Mesenchymal stem cell (in vitro differentiated cells and primary cell): ENCODE measurements around the gene NLE1.

ENCODE experiments used
- DNase-seq: peaks from one replicate; pipeline ENCODE4 v3.0.0-alpha.2; 2013
- H2AFZ ChIP-seq: one replicate; pipeline ENCODE4 v1.6.1; 2013; ENCODE audit warnings: low read depth, mild to moderate bottlenecking, control low read depth, inconsistent platforms, low read length, moderate library complexity
- H2AK5ac ChIP-seq: 2 replicates; pipeline ENCODE4 v1.6.1; 2013; ENCODE audit warnings: low read length, moderate library complexity, mild to moderate bottlenecking, inconsistent platforms; ENCODE audit not compliant: severe bottlenecking
- H2BK120ac ChIP-seq: one replicate; pipeline ENCODE4 v1.6.1; 2013; ENCODE audit warnings: low read depth, mild to moderate bottlenecking, inconsistent platforms, low read length, moderate library complexity
- H2BK12ac ChIP-seq, 2 experiments: one replicate each; pipeline ENCODE4 v1.6.1; 2013; ENCODE audit warnings: inconsistent platforms in 2 of 2, low read length in 2 of 2, mild to moderate bottlenecking in 2 of 2, moderate library complexity in 2 of 2, control low read depth in 1 of 2
- H2BK15ac ChIP-seq: one replicate; pipeline ENCODE4 v1.6.1; 2013; ENCODE audit warnings: mild to moderate bottlenecking, low read depth, inconsistent platforms; ENCODE audit not compliant: poor library complexity, severe bottlenecking
- H2BK5ac ChIP-seq: 2 replicates; pipeline ENCODE4 v1.6.1; 2013; ENCODE audit warnings: low read depth, mild to moderate bottlenecking, low read length, control low read depth, inconsistent platforms; ENCODE audit not compliant: poor library complexity, severe bottlenecking
- H3K14ac ChIP-seq, 2 experiments: one replicate each; pipeline ENCODE4 v1.6.1; 2013; ENCODE audit warnings: inconsistent platforms in 2 of 2, low read length in 2 of 2, control low read depth in 1 of 2, mild to moderate bottlenecking in 1 of 2, moderate library complexity in 1 of 2
- H3K18ac ChIP-seq, 2 experiments: one replicate each; pipeline ENCODE4 v1.6.1; 2013; ENCODE audit warnings: inconsistent platforms in 2 of 2, low read length in 2 of 2, control low read depth in 1 of 2, low read depth in 1 of 2, mild to moderate bottlenecking in 1 of 2
- H3K23ac ChIP-seq, 2 experiments: one replicate each; pipeline ENCODE4 v1.6.1; 2013; ENCODE audit warnings: inconsistent platforms in 2 of 2, low read length in 2 of 2, mild to moderate bottlenecking in 2 of 2, moderate library complexity in 2 of 2, control low read depth in 1 of 2
- H3K27ac ChIP-seq: 2 replicates; pipeline ENCODE4 v1.5.1; 2013; ENCODE audit warnings: mild to moderate bottlenecking, moderate library complexity, low read length, control low read depth, inconsistent platforms; ENCODE audit not compliant: poor library complexity, severe bottlenecking
- H3K27me3 ChIP-seq, 2 experiments: 2 replicates each; pipeline versions ENCODE4 v1.6.1 to v1.7.0; 2013; ENCODE audit warnings: low read length in 2 of 2, mild to moderate bottlenecking in 2 of 2, moderate library complexity in 2 of 2, control low read depth in 1 of 2, inconsistent platforms in 1 of 2; ENCODE audit not compliant: control insufficient read depth in 1 of 2, insufficient read depth in 1 of 2
- H3K36me3 ChIP-seq, 2 experiments: 2 replicates each; pipeline versions ENCODE4 v1.6.1 to v1.7.0; 2013; ENCODE audit warnings: low read length in 2 of 2, control low read depth in 1 of 2, inconsistent platforms in 1 of 2, low read depth in 1 of 2, mild to moderate bottlenecking in 1 of 2; ENCODE audit not compliant: insufficient read depth in 2 of 2, control insufficient read depth in 1 of 2
- H3K4ac ChIP-seq, 2 experiments: one replicate each; pipeline ENCODE4 v1.6.1; 2013; ENCODE audit warnings: inconsistent platforms in 2 of 2, low read length in 2 of 2, mild to moderate bottlenecking in 2 of 2, moderate library complexity in 2 of 2, control low read depth in 1 of 2, low read depth in 1 of 2
- H3K4me1 ChIP-seq: 2 replicates; pipeline ENCODE4 v1.6.1; 2013; ENCODE audit warnings: low read depth, low read length, control low read depth; ENCODE audit not compliant: control insufficient read depth, insufficient read depth
- H3K4me2 ChIP-seq: 2 replicates; pipeline ENCODE4 v1.6.1; 2013; ENCODE audit warnings: low read length, mild to moderate bottlenecking, inconsistent platforms; ENCODE audit not compliant: poor library complexity, severe bottlenecking
- H3K4me3 ChIP-seq, 2 experiments: 2 replicates each; pipeline versions ENCODE4 v1.5.1 to v1.7.0; 2013; ENCODE audit warnings: low read length in 2 of 2, mild to moderate bottlenecking in 2 of 2, control low read depth in 1 of 2, low read depth in 1 of 2; ENCODE audit not compliant: insufficient read depth in 1 of 2
- H3K79me1 ChIP-seq: replicated peaks from 2 replicates; pipeline ENCODE4 v1.6.1; 2013; ENCODE audit warnings: mild to moderate bottlenecking, control low read depth, low read length, inconsistent platforms; ENCODE audit not compliant: poor library complexity, severe bottlenecking
- H3K9ac ChIP-seq: 2 replicates; pipeline ENCODE4 v1.7.0; 2013; ENCODE audit warnings: mild to moderate bottlenecking, low read length, moderate library complexity
- H3K9me3 ChIP-seq: 2 replicates; pipeline ENCODE4 v1.7.0; 2013; ENCODE audit warnings: mild to moderate bottlenecking, low read length; ENCODE audit not compliant: control insufficient read depth
- H4K8ac ChIP-seq: one replicate; pipeline ENCODE4 v1.6.1; 2013; ENCODE audit warnings: inconsistent platforms, mild to moderate bottlenecking, low read length, moderate library complexity
- H4K91ac ChIP-seq: one replicate; pipeline ENCODE4 v1.6.1; 2013; ENCODE audit warnings: mild to moderate bottlenecking, low read length, inconsistent platforms
- WGBS: methylation state at CpG from one replicate; pipeline ENCODE4 v1.1.7; 2013; ENCODE audit warnings: mixed read lengths; 5-methylcytosine and 5-hydroxymethylcytosine counted together

Gene NLE1

DNA sequence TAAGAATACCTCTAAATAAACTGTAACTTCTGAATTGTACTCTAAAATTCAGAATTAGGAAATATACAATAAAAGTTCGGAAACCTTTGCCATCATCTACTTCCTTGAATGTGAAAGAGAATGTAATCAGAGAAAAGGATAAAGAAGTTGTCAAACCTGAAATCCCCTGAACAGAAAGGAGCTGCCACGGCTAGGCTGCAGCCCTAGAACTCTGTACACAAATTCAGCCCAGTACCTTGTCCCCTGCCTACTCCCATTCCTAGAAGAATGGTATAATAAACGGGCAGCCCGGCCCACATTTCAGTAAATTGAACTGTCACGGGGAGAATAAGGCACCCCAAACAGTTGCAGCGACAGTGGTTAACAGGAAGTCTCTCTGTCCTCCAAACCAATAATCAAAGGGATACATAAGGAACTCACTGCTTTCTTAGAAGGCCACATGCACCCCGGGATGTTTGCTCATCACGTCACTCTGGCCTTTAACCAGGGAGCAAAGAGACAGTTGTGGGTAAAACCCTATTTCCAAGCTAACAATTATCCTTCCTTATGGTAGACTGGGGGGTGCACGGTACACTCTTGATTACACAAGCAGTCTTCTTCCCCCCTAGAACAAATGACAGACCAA lies 54.3 kb downstream of the NLE1 start:
- H3K4me2 ChIP-seq, result peak overlapping the region; percentile 86
- no peak overlapping the region for H2BK12ac ChIP-seq
- peaks cover 1% of the 10 kb centered on the region for H3K79me1 ChIP-seq
- H3K4me1 ChIP-seq, result peaks cover 20% of the 10 kb centered on the region
- H3K27ac ChIP-seq, result peak overlapping the region; percentile 91
- no peaks in the 10 kb centered on the region for H3K27me3 ChIP-seq
- no peak overlapping the region for H2BK15ac ChIP-seq
- no peak overlapping the region for H2AK5ac ChIP-seq
- peak overlapping the region; percentile 85 for H4K8ac ChIP-seq
- peak overlapping the region; percentile 83 to 97 for H3K4ac ChIP-seq
- DNase-seq, result no peak
- no peaks in the 10 kb centered on the region for H3K9me3 ChIP-seq
- H3K23ac ChIP-seq, result no peak overlapping the region
- H3K18ac ChIP-seq, result peak overlapping the region; percentile 37 to 92
- no peak overlapping the region for H2BK120ac ChIP-seq
- peak overlapping the region; percentile 86 for H2AFZ ChIP-seq
- peak overlapping the region; percentile 85 for H3K9ac ChIP-seq
- H3K4me3 ChIP-seq, result peak overlapping the region; percentile 85 to 86
- peak overlapping the region; percentile 89 for H2BK5ac ChIP-seq
- no peaks in the 10 kb centered on the region for H3K36me3 ChIP-seq
- no peak overlapping the region for H4K91ac ChIP-seq
- no peak overlapping the region for H3K14ac ChIP-seq
- 41% methylated on average over 8 of the region's 9 CpGs for WGBS

DNA sequence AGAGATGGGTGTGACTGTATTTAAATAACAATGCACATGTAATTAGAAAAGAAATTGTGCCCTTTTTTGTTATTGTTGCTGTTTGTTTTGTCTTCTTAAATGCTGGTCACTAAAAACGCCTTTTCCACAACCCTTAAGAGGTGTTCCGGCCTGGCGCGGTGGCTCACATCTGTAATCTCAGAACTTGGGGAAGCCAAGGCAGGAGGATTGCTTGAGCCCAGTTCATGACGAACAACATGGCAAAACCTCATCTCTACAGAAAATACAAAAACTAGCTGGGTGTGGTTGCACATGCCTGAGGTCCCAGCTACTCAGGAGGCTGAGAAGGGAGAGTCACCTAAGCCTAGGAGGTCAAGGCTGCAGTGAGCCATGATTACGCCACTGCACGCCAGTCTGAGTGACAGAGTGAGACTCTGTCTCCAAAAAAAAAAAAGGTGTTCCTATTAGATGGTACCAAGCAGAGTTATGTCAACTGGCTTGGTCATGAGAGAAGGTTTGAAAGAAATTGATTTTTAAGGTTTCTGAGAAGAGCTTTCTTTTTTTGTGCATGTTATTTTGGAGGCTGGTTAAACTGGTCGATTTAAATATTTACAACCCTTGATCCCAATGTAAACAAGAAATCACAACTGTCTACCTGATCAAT lies 55.1 kb downstream of the NLE1 start:
- Histone ChIP-seq H2AFZ (no peak overlapping the region), H3K9ac (no peak overlapping the region), H3K36me3 (no peaks in the 10 kb centered on the region), H3K4ac (no peak overlapping the region), H3K23ac (no peak overlapping the region), H3K79me1 (peaks cover 1% of the 10 kb centered on the region), H3K27me3 (no peaks in the 10 kb centered on the region), H4K91ac (no peak overlapping the region), H3K27ac (peak overlapping the region; percentile 4), H2BK15ac (no peak overlapping the region), H3K9me3 (no peaks in the 10 kb centered on the region), H2BK120ac (no peak overlapping the region), H3K14ac (no peak overlapping the region), H3K4me3 (no peak overlapping the region), H4K8ac (no peak overlapping the region), H3K4me1 (peaks cover 20% of the 10 kb centered on the region), H3K4me2 (peak overlapping the region; percentile 48), H2BK12ac (no peak overlapping the region), H3K18ac (no peak overlapping the region), H2AK5ac (peak overlapping the region; percentile 18), H2BK5ac (no peak overlapping the region)
- 91% methylated on average over 7 of the region's 8 CpGs for WGBS
- no peak for DNase-seq

DNA sequence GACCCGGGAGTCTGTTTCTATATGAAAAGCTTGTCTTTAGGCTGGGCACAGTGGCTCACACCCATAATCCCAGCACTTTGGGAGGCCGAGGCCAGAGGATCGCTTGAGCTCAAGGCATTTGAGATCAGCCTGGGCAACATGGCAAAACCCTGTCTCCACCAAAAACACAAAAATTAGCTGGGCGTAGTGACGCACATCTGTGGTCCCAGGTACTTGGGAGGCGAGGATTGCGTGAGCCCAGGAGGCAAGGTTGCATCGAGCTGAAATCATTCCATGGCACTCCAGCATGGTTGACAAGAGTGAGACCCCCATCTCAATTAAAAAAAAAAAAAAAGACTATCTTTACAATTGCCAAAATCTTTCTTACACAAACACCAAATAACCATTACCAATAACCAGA lies 55.9 kb downstream of the NLE1 start:
- no peak overlapping the region for H3K18ac ChIP-seq
- WGBS, result 98% methylated on average over 8 of the region's 8 CpGs

DNA sequence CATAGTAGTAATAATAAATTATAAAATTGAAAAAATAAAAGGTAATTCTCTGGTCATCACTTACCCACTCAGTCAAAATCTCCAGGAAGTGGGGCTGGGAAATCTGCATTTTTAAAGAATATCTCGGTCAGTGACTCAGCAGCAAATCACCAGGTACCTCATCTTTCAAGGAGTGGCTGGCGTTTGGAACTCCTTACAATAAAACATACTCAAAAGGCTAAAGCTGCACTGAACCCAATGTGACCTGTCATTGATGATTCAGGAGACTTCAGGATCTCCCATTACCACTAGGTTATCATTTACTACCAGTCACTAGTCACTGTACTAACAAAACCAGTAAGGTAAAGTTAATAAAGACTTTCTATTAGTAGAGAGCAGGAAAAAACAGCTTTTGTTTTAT lies 57.1 kb downstream of the NLE1 start:
- Histone ChIP-seq H3K27ac (peak overlapping the region; percentile 22), H3K79me1 (peaks cover 1% of the 10 kb centered on the region), H2AFZ (no peak overlapping the region), H3K4me3 (no peak overlapping the region), H2BK12ac (no peak overlapping the region), H3K36me3 (no peaks in the 10 kb centered on the region), H3K4me1 (peaks cover 20% of the 10 kb centered on the region), H3K18ac (no peak overlapping the region), H4K91ac (no peak overlapping the region), H2BK15ac (no peak overlapping the region), H2AK5ac (no peak overlapping the region), H3K4me2 (no peak overlapping the region), H2BK120ac (no peak overlapping the region), H2BK5ac (no peak overlapping the region), H3K14ac (no peak overlapping the region), H3K9ac (no peak overlapping the region), H3K9me3 (no peaks in the 10 kb centered on the region), H3K4ac (no peak overlapping the region), H3K27me3 (no peaks in the 10 kb centered on the region), H3K23ac (no peak overlapping the region), H4K8ac (no peak overlapping the region)
- WGBS, result 6% methylated on average over 2 of the region's 2 CpGs
- DNase-seq, result no peak

More for the DNA sequence above, 55.9 kb downstream of the NLE1 start:
- Histone ChIP-seq H2BK15ac (no peak overlapping the region), H3K79me1 (peaks cover 1% of the 10 kb centered on the region), H3K27me3 (no peaks in the 10 kb centered on the region), H2AK5ac (no peak overlapping the region), H3K4ac (no peak overlapping the region), H3K9ac (no peak overlapping the region), H2BK5ac (no peak overlapping the region), H3K14ac (no peak overlapping the region), H3K4me1 (peaks cover 20% of the 10 kb centered on the region), H3K4me2 (no peak overlapping the region), H4K8ac (no peak overlapping the region), H2BK120ac (no peak overlapping the region), H4K91ac (no peak overlapping the region), H2BK12ac (no peak overlapping the region), H3K27ac (no peak overlapping the region), H3K23ac (no peak overlapping the region), H3K9me3 (no peaks in the 10 kb centered on the region), H2AFZ (no peak overlapping the region), H3K36me3 (no peaks in the 10 kb centered on the region), H3K4me3 (no peak overlapping the region)
- no peak for DNase-seq
